ENCODE results near the gene DGCR8.
A peak's percentile ranks its signal among the peaks of the same experiment; 100 is the strongest.

Gene DGCR8

DNA sequence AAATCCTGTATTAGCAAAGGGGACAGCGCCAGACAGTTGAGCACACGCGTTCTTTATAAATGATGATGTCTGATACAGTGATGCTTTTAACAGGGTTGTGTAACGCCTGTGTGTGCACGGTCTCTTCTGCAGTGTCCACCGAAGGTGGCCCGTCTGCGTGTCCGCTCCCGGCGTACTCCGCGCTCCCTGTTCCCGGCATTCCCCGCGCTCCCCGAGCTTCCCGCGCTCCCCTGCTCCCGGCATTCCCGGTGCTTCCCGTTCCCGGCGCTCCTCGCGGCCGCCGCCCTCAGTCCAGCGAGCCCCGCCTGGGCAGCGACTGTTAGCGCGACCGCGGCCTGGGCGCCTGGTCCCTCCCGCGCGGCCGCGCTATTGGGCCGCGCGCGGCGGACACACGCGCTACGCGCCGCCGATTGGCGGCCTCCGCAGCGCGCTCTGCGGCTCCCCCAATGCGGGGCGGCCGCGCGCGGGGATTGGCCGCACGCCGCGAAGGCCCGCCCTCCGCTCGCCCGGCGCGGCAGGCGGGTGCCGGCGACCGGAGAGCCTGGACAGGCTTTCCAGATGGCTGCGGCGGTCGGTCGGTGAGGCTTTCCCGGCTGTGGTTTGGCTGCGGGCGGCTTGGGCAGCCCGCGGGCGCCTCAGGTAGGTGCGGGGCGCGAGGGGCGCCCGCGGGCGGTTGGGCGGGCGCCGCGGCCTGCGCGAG lies at the start of gene DGCR8:
TSS of gene DGCR8 (plus strand) at position 497 of the 700 bp plus-strand sequence. CDS start 5,723 bp downstream, outside the sequence.
- peak; percentile 66 for DNase-seq

DNA sequence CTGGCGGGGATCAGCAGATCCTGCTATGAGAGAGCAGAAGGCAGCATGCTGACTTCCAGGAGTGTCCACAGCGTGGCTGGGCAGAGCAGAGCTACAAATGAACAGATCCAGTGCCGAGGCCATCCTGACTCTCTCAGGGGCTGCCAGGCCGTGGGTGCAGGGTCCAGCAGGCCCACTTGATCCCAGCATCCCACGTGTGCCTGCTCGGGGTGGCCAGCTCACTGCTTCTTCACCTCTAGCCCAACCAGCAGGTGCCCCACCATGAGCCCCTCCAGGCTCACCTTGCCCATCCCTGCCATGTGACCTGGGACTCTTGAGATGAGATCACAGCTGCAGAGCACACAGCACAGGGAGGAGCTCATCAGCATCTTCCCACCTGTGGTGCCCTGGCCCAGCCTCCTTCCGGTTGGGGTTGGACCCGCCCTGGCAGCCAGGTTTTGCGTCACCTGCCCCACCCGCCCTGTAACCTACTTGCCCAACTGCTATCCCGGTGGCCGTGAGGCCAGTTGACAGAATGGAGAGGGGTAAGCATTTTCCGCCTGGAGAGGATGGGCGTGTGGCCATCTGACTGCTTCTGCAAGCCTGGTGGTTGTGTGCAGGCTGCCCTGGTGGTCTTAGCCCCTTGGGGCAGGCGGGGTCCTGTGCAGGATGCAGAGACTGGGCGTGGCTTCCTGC lies 48.2 kb upstream of the DGCR8 start:
- DNase-seq: peak; percentile 39

- DNase-seq: no peak
Measured at GRCh38 chr22:20032407-20032991, 47.5 kb upstream of the DGCR8 start.

- DNase-seq: no peak
Measured at GRCh38 chr22:20033045-20033706, 46.9 kb upstream of the DGCR8 start.

DNA sequence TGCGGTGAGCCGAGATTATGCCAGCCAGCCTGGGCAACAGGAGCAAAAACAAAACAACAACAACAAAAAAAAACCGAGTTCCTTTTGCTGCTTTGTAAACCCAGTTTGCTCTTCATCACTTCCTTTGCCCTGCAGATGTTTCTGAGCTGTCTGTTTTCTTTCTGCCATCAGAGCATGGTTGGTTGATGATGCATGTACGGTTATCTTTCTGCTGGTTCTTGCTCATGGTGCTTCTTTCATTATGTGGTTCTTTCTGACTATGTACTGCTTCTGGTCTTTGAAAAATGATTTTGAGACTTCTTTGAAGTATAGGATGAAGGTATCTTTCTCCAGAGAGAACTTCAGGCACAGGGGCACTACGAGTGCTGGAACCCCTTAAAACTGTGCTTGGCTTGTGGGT lies 45.9 kb upstream of the DGCR8 start:
- DNase-seq: no peak

- DNase-seq: no peak
Measured at GRCh38 chr22:20035375-20036083, 44.5 kb upstream of the DGCR8 start.

DNA sequence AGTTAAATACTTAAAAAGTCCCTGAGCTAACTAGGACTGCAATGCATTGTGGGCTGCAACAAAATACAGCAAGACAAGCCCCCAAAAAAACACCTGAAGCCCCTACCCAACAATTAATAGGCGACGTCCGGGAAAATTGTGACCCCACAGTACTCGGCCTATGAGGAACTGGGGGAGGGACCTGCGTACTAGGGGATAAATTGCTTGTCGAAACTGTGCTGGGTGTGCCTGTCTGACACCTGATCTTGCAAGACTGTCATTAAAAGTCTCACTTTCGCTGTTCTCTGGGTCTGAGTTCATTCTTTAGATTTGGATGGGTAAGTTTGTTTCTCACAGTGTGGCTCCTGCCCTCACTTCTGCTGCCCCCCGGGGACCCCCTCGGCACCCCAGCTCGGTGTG lies 44.0 kb upstream of the DGCR8 start:
- no peak for DNase-seq

DNA sequence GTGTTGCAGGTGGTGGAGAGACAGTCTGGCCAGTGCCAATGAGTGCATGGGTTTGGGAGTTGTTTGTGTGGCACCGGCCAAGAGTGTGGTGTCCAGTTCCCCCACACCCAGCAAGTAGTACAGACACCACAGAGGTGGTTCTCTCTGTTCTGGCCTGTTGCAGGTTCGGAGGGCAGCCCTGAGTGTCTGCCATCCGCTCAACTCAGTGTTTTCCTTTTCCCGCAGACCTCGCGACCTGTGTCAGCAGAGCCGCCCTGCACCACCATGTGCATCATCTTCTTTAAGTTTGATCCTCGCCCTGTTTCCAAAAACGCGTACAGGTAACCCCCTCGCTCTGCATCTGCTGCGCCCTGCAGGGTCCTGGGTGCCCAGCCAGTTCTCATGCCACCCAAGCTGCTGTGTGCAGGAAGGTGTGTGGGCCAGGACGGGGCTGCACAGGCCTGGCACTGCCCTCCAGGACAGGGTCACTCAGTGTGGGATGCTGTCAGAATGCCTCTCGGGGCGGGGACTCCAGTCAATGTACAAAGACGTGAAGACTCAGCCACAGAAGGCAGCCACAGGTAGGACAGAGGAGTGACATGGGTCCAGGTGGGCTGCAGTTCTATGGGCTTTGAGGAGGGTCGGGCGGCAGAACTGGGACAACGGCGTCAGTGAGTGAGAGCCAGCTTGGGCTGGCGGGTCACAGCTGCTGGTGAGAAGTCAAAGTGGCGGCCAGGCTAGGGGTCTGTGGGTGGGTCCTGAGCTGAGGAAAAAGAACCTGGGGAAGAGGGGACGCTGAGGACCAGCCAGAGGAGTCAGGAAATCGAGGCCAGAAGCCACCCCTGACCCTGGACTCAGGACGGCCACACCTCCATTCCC lies 43.3 kb upstream of the DGCR8 start:
- no peak for DNase-seq

DNA sequence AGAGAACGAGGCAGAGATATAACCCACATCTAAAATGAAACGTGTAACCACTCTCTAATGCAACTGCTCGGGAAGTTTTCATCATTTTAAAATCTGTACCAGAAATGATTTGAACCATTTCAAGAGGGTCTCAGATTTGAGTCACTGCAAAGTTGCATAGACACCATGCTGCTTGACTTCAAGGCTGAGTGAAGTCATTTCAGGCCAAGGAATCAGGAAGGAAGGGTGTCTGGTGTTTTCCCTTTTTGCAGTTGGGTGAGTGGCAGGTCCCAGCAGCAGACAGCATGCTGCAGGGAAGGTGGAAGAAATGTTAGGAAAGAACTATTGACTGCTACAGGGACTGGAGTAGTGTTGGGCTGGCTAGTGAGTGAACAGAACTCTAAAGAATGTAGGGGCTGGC lies 42.6 kb upstream of the DGCR8 start:
- no peak for DNase-seq

DNA sequence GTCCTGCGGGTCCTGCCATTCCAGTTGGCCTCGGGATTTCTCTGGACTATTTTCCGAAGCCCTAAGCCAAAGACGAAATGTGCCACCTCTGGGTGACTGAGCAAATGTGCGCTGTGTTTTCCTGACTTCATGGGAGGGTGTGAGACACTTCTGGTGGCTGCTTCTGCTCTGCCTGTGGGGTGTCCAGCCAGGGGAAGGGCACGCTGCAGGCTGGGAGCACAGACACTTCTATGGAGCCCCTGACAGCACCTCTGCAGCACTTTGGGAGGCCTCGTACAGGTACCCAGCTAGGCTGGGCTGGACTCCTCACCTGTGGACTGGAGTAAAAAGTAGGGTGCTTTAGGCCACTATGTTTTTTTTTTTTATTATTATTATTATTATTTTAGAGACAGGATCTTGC lies 41.5 kb upstream of the DGCR8 start:
- no peak for DNase-seq

DNA sequence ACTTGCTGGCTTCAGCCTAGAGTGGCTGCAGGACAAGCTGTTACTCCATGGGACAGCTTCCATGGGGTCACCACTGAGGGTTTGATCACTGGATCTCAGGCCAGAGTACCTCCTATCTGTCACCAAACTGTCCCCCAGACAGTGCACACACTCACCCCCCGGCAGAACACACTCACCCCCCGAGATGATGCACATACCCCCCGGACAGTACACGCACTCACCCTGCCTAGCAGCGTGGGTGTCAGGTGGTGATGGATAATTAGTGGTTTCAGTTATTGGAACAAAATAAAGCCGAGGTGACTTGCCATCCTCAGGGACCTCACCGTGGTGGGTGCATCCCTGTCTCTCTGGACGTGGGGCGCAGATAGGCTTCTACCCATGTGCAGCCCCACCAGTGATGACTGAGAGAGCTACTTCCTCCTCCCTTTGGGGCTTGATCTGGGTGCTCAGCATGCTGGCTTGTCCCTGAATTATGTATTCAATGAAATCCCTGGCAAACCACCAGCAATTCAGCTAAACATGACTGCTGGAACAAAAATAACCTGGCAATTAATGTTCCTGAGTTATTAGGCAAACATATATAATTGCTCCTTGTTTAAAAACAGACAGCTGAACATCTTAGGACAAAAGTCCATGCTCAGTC lies 40.2 kb upstream of the DGCR8 start:
- DNase-seq: no peak

GRCh38 chr22:20040327-20041200 lies 39.5 kb upstream of the DGCR8 start:
- no peak for DNase-seq

DNA sequence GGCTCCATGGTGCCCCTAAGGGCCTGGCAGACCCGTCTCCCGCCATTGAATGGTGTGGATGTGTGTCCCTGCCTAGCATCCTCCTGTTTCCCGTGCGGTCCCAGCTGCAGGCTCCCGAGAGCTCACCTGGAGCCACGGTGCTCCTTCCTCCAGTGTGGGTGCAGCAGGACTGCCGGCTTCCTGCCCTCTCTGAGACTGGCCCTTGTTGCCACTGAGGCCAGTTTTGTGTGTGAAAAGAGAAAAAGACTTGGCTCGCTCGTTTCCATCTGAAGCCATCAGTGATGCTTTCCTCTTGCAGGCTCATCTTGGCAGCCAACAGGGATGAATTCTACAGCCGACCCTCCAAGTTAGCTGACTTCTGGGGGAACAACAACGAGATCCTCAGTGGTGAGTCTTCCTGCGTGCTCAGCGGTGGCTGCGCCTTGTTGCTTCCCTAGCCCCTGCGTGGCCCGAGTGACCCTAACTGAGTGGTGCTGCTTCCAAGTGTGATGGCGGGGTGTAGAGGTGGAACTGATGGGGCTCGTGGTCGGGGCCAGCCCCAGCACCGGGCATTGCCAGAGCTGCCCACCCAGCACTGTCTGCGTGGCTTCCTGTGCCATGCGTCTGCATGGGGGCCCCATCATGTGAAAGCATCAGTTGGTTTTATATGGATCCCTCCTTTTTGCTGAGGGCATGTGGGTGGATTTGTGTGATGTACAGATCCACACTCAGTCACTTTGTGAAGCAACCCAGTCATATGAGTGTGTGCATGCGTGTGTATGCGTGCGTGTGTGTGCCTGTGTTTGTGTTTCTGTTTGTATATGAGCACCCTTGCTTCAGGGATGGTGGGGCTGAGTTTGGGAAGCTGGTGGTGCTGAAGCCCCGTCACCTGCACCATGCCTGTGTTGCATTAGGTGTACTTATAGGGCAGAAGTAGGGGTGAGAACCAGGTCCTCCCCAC lies 36.7 kb upstream of the DGCR8 start:
- DNase-seq: no peak

GRCh38 chr22:20043997-20044342 lies 36.1 kb upstream of the DGCR8 start:
- no peak for DNase-seq

DNA sequence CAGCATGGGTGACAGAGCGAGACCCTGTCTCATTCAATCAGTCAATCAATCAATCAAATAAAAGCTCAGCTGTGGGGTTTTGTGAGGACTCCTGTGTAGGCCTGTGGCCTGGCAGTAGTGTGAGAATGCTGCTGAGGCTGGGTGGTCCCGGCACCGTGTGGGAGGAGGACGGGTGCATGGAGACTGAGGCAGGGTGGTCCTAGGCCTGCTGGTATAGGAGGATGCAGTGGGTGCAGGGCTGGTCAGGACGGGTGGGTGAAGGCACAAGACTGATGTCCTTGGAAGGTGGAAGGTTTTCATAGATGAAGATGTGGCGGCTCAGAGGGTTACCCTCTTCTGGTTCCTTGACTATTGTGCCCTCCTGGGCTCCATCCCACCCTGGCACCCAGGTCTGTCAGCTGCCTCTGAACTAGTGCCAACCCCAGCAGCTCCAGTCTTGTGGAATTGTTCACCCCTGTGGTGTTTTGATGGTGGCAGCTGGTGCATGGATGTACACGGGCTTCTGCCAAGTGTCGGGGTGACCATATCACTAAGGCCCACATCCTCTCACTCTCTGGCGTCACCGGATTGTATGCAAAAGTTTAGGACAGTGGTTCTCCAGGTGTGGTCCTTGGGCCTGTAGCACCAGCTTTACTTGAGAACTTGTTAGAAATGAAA lies 35.4 kb upstream of the DGCR8 start:
- DNase-seq: no peak

DNA sequence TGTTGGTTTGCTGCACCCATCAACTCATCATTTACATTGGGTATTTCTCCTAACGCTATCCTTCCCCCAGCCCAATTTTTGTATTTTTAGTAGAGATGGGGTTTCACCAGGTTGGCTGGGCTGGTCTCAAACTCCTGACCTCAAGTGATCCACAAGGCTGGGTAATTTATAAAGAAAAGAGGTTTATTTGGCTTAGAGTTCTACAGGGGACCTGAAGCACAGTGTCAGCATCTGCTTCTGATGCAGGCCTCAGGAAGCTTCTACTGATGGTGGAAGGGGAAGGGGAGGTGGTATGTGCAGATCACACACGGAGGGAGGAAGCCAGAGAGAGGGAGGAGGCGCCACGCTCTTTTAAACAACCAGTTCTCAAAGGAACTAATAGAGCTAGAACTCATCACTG lies 33.3 kb upstream of the DGCR8 start:
- DNase-seq: no peak

- no peak for DNase-seq
Measured at GRCh38 chr22:20051927-20052308, 28.1 kb upstream of the DGCR8 start.

DNA sequence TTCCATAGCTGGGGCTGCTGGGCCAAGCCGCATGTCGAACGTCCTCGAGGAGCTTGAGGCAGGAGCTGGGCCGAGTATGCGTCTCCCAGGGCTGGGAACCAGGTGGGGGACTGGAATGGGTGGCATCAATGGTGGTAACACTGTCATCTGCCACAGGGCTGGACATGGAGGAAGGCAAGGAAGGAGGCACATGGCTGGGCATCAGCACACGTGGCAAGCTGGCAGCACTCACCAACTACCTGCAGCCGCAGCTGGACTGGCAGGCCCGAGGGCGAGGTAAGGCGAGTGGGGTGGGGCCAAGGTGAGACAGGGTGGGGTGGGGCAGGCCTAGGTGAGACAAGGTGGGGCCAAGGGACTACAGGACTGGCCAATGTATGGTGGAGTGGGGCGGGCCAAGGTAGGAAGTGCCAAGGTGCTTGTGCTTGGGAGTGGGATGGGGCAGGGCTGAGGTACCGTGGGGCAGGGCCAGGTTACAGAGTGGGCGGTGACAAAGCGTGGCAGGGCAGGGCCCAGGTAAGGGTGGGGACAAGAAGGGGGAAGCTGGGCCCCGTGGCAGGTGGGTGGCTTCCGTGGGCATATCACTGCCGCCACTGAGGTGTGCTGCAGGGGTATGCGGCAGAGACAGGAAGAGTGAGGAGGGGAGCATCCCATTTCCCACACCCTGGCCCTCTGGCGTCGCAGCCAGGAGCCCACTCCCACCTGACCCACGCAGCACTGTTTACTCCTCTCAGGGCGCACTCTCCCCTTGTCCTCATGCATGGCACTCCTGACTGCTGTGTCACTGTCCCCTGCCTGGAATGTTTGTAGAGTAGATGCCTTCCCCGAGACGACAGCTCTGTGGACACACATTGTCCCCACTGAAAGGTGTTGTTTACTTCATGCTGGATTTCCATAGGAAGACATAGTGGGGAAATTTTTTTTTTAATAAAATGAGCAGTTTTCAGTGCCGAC lies 27.5 kb upstream of the DGCR8 start:
- no peak for DNase-seq

Data from CD4-positive, alpha-beta T cell treated with Interferon gamma for 1 hour (primary cell).